IPS-11a (cell line): ENCODE data around the gene SRSF3.
"Not testable (repeated sequence)": the region's sequence is repeated elsewhere in the genome, so short reads cannot be mapped to it uniquely, and the experiment has no call there.

Experiments used
- H3K4me3 ChIP-seq: one replicate; pipeline ENCODE4 v1.5.1; 2013; ENCODE audit warnings: low read depth, low read length, control low read depth

SRSF3 gene

DNA sequence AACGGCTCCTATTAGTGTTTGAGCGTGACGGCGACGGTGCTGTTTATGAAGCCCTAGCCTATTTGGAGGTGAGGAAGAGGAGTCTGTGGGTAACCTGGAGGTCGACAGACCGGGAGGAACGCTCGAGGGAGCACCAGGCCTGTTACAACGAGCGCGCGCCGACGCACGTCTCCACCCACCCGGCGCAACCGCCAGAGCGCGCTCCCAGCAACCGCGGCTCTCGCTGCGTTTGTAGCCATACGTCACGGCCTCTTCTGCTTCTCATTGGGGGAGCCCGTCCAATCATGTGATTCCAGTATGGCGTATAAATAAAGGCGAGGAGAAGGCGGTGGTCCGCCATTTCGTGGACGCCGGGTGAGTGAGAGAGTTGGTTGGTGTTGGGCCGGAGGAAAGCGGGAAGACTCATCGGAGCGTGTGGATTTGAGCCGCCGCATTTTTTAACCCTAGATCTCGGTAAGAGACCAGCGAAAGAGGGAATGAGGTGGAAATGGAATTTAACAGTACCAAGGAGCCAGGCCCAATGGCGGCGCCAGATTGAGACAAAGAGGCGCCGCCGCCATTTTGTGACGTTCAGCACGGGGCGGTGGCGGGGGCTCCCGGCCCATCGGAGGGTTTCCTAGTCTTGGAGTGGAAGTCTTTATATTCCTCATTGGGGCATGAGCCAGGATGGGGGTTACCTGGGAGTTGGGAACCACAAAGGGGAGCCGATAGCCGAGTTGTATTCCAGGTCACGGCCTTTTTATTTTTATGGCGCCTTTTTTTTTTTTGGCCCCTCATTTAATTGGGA lies at the start of gene SRSF3:
SRSF3 (plus strand) TSS at position 334 of the 787 bp plus-strand sequence. CDS start 2,401 bp downstream, outside the sequence.
- peak within 1 kb of the TSS; percentile 97 for H3K4me3 ChIP-seq

DNA sequence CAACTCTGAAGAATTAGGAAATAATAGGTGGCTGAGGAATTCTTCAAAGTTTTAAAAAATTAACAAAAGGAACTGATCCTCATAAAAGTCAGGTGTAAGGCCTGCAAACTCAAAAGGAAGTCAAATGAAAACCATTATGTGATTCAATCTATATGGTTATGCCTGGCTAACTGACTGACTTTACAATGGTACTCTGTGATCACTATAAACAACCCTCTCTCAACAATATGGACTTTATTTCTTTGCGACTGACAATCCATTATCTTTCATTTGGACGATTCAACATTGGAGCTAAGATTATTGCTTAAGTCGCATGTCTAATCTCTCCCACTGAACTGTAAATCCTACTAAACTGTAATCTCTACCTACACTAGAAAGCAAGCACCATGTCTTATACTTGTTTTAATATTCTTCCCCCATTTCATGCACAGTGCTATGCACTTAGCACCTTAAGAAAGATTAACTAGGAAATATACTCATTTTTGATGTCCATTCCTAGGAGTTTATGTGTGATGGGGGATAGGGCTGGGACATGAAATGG lies 48.3 kb upstream of the SRSF3 start:
- peak overlapping the region; percentile 86 for H3K4me3 ChIP-seq

DNA sequence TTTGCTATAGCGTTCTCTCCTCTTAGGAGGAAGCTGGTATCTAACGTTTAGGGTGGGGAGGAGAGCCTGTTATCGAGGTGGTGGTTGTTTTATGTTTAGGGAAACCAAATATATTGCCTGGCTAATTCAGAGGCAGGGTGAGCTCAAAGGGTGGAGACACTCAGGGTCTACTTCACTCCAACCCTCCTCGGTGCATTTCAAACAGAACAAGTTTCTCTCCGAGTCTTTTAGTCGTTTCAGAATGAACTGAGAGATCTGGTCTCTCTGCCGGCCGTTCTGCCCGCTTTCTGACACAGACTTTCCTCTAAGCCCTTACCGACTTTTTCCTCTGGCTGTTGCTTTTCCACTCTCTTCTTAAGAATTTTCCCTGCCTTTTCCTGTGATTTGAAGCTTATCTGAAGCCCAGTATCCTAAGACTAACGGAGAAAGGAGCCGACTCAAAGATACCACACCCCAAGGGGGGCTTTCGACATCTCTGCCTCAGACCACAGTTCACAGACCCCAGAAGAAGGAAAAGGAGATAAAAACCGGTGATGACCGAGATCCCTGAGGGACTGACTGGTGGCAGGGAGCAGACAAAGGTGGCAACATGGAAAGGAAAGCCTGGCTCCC lies 47.7 kb upstream of the SRSF3 start:
- H3K4me3 ChIP-seq, result peak overlapping the region; percentile 86

DNA sequence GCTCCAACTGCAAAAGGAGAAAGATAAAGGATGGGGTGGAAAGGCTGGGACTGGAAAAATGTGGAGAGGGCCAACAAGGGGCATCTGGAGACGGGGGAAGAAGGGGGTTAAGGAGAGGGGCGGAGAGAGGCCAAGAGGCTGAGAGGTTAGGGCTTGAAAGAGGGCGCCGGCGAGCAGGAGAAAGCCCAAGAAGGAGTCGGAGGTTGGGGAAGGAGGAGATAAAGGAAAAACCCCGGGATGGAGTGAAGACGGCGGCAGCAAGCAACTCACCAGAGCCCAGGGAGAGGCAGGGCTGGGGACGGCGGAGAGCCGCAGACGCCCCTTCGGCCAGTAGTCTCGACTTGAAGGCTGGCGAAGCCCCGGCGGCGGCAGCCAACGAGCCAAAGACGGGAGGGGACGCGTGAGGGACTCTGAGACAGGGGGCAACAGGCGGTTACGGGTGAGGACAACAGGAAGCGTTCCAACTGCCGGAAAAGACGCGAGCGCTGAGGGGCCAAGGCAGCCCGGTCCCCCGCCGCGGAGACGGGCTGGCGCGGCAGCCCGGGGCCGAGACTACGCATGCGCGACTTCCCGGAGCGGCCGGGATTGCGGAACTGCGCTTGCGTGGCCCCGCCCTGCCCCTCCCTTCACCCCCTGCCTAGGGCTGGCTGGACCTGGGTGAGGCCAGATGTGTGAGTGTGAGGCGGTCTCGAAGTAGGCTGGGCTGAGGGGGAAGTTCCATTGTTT lies 47.1 kb upstream of the SRSF3 start, which contains the start of gene STK38:
STK38 (minus strand) TSS at position 560 of the 726 bp plus-strand sequence. CDS start 7,277 bp downstream, outside the sequence.
- peak within 1 kb of the TSS; percentile 86 for H3K4me3 ChIP-seq

DNA sequence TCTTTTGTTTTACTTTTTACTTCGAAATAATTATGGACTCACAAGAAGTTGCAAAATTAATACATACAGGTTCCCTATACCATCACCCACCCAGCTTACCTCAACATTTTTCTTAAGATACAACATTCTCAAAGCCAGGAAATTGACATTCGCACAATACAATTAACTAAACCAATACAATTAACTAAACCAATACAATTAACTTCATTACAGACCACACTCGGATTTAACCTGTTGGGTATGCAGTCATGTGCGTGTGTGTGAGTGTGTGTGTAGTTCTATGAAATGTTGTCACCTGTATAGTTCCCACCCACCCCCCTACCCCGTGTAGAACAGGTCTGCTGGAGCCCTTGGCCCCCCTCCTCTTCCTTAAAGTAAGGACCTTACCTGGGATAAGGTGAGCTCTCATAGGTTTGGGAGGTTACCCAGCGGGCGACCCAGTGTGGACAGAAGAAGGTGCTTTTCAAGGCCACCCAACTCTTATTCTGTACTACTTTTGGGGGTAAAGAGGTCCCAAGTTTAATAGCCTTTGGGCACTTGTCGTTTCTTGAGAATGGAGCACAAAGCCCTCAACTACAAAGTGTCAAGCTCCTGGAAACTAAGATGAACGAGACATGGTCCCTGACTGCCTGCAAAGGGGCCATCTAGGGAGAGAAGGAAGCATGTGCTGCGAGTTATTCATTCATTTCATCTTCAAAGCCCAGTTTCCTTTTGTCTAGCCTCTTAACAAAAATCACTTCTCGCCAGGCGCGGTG lies 46.3 kb upstream of the SRSF3 start:
- no peak overlapping the region for H3K4me3 ChIP-seq

DNA sequence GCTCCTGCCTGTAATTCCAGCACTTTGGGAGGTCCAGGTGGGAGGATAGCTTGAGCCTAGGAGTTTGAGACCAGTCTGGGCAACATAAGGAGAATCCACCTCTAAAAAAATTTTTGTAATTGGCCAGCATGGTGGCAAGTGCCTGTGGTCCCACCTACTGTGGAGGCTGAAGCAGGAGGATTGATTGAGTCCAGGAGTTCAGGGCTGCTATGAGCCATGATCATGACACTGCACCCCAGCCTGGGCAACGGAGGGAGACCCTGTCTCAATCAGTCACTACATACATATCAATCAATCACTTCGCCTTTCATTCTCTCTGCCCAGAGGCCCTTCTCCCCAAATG lies 45.8 kb upstream of the SRSF3 start:
- no peak overlapping the region for H3K4me3 ChIP-seq

DNA sequence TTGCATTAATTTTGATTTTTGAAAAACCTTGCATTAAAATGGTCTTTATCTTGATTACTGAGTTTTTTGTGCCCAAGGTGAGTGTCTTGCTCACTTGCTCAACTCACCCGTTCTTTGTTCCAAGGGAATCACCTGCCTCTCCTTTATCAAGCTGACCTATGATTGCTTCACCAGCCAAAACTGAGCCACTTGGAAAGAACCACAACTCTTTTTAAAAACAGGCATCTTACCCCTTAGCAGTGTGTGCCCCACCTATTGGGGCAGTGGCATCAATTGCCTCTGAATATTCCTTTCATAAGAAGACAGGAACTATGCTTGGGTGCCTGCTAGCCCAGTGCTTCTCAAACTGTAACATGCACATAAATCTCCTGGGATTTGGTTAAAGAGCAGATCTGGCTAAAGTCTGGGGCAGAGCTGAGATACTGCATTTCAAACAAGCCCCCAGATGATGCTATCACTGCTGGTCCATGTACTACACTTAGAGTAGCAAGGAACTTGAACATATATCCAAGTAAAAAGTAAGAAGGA lies 43.6 kb upstream of the SRSF3 start:
- no peak overlapping the region for H3K4me3 ChIP-seq

DNA sequence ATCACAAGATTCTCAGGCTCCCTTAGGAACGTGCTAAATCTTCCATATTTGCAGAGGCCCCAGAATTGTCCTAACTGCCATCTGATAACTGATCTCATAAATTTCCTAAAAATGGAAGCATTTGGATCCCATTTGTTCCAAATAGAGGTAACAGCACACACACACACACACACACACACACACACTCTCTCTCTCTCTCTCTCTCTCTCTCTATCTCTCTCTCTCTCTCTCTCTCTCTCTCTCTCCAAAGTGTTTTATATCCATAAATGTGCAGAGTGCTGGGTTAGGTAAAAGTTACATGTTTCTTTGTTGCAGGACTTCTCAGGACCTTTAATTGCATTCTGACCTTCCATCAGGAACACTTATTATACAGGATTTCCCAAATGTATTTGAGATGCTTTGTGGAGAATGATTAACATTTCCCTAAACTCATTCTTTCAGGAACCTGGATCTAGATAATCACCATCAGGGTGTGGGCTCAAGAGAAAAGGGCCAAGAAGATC lies 38.4 kb upstream of the SRSF3 start:
- no peak overlapping the region for H3K4me3 ChIP-seq

DNA sequence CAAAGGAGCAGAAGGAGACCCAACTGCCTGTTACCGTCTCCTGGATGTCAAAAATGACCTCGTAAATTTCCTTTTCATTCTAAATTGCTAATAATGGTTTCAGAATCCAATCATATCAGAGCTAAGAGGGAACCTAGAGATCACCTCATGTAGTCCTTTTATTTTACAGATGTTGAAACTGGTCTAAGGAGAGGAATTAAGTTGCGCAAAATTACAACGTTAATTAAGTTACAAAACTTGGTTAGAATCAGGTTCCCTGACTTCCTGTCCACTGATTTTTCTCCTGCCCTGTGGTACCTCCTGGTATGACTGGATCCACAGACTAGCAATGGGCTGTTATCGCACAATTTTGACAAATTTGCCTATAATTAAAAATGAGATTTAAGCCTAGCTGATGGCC lies 37.9 kb upstream of the SRSF3 start:
- H3K4me3 ChIP-seq, result no peak overlapping the region

DNA sequence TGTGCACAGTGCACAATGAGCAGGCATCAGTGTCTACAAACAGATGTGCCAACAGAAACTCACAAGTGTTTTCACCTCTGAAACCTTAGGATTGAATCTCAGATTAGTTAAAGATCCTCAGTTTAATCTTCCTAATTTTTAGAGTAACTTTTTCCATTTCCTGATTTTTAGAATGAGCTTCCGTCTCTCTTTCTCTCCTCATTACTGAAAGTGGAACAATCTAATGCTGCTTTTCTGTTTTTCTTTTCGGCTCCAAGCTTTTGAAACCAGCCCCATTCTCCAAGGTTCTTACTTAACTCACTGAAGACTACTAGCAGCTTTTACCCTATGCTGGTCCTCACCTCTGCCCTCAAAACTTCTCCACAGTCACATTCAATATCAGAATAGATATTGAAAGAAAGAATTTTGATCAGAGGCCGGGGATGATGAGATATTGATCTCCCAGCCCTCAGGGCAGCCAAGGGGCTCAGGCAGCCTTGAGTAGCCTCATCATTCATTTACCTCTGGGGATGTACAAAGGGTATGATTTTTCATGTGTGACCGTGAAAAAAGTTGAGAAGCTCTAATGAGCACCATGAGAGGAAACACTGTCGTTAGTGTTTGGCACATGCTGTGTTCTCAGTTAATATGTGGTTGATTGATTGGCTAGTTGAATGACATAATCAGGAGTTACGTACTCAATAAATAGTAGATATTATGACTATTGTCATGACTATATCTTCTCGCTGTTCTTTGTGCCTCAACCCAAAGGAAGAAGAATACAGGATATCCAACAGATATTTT lies 35.0 kb upstream of the SRSF3 start:
- H3K4me3 ChIP-seq, result no peak overlapping the region

DNA sequence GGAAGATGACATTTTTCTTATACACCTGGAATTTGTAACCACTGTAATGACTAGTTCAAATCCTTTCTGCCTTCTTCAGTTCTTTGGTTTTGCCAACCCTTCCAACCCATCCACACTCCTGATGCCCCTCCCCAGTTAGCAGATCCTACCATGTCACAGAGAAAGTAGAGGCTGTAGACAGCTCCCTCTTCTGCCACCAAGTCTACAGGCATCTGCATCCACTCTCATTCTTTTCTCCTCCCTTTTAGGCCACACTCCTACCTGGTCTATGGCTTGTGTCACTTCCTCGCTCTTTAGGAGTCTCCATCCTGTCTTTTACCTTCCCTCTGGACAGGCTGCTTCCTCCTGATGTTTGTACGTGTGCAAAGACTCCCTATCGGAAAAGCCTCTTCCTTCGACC lies 33.3 kb upstream of the SRSF3 start:
- H3K4me3 ChIP-seq, result no peak overlapping the region

DNA sequence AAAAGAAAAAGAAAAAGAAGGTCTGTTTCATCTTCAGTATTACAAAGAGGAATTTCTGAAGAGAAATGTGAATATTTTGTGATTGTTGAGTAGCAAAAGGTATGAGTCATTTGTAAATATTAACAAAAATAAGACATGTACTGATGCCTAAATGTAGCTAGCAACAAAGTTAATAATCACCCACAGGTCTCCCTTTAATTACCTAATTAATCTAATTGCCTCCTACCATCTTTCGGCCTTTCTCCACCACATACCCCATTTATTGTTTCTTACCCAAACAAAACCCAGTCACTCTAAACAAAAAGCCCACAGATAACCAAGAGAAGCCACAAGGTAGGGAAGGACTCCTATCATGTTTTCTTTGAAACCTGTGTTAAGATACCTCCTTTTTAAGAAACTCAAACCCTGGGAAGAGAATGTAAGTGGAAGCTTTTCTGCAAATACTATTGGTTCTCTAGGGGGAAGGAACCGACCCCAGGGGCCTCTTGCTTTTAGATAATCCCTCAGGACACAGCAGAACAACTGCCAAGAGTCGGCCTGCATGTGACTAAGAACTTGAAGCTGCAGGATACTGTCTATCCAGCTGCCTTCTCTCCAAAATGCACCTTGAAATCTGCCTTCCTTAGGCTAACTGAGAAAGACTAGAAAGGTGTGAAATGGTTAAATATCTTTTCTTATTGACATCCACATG lies 30.8 kb upstream of the SRSF3 start:
- H3K4me3 ChIP-seq, result no peak overlapping the region

DNA sequence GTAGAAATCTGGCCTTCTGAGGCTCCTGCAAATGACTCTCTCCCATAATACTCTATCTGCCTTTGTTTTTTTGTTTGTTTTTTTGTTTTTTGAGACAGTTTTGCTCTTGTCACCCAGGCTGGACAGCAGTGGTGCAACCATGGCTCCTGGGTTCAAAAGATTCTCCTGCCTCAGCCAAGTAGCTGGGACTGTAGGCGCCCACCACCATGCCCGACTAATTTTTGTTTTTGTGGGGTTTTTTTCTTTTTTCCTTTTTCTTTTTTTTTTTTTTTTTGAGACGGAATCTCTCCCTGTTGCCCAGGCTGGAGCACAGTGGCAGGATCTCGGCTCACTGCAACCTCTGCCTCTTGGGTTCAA lies 30.3 kb upstream of the SRSF3 start:
- no peak overlapping the region for H3K4me3 ChIP-seq

DNA sequence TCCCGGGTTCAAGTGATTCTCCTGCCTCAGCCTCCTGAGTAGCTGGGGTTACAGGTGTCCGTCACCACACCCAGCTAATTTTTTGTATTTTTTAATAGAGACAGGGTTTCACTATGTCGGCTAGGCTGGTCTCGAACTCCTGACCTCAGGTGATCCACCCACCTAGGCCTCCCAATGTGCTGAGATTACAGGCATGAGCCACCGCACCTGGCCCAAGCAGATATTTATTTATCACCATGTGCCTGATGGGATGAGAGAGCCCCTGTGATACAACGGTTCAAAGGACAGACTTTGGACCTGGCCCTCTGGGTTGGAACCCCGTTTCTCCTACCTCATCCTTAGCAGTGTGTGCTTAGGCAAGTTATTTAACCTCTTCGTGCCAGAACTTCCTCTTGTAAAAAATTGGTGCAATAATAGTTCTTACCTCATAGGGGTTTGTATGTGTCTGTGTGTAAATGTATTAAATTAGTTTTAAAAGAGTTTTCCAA lies 27.7 kb upstream of the SRSF3 start:
- no peak overlapping the region for H3K4me3 ChIP-seq

DNA sequence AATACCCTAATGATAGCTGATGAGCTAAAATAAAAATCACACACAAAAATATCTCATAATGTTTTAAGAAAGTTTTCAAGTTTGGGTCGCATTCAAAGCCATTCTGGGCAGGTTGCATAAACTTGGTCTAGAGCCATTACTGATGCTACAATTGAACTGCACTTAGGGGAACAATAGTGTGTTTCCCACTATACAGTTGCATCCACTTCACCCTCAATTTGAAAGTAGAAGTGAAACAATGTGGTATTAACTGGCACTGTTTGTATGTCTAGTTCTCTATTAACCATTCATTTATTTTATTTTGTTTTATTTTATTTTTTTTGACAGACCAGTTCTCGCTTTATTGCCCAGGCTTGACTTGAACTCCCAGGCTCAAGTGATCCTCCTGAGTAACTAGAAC lies 23.9 kb upstream of the SRSF3 start:
- H3K4me3 ChIP-seq, result no peak overlapping the region

DNA sequence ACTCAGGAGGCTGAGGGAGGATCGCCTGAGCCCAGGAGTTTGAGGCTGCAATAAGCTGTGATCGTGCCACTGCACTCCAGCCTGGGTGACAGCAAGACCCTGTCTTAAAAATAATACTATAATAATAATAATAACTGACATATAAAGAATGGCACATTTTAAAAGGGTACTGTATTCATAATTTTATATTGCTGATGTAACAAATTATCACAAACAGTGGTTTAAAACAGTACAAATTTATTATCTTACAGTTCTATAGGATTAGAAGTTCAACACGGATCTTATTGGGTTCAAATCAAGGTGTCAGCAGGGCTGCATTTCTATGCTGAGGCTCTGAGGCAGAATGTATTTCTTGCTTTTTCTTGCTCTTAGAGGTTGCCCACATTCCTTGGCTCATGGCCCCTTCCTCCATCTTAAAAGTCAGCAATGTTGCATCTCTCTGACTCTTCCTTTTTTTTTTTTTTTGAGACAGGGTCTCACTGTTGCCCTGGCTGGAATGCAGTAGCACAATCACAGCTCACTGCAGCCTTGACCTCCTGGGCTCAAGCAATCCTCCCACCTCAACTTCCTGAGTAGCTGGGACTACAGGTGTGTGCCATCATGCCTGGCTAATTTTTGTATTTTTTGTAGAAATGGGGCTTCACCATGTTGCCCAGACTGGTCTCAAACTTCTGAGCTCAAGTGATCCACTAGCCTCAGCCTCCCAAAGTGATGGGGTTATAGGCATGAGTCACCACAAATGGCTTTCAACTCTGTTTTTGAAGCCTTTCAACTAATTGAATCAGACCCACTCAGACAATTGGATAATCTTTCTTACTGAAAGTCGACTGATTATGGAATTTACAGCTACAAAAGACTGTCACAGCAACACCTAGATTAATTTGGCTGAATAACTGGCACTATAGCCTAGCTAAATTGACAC lies 22.8 kb upstream of the SRSF3 start:
- H3K4me3 ChIP-seq, result no peak overlapping the region

DNA sequence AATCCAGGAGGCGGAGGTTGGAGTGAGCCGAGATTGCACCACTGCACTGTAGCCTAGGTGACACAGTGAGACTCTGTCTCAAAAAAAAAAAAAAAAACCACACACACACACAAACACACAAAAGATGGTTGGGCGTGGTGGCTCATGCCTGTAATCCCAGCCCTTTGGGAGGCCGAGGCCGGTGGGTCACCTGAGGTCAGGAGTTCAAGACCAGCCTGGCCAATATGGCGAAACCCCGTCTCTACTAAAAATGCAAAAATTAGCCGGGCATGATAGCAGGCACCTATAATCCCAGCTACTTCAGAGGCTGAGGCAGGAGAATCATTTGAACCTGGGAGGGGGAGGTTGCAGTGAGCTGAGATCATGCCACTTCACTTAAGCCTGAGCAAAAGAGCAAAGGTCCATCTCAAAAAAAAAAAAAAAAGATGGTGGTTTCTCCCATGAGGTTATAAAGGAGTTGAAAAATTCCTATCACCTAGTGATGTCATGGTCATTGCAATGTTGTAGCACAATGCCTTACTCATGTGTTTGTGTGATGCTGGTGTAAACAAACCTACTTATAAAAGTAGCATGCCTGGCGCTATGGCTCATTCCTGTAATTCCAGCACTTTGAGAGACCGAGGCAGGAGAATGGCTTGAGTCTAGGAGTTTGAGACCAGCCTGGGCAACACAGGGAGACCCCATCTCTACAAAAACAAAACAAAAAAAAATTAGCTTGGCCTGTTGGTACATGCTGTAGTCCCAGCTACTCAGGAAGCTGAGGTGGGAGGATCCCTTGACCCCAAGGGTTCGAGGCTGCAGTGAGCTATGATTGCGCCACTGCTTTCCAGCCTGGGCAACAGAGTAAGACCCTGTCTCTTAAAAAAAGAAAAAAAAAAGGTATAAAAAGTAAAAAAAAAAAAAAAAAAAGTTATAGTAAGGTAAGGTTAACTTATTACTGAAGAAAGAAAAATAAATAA lies 21.5 kb upstream of the SRSF3 start:
- H3K4me3 ChIP-seq, result not testable (repeated sequence)
